BLaER1 treated with 17β-estradiol and CSF1 and Interleukin-3, amounts not matched to agents 10 nM and 100 nM (cell line): ENCODE data around the gene SLC25A40.
"Not testable (repeated sequence)": the region's sequence is repeated elsewhere in the genome, so short reads cannot be mapped to it uniquely, and the experiment has no call there.

ENCODE experiments used
- H3K27ac ChIP-seq, 11 experiments: shearing (Covaris generic); formaldehyde crosslinking; 2 replicates each; pipeline ENCODE4 v1.8.1; 2022
- H3K27me3 ChIP-seq, 11 experiments: shearing (Covaris generic); formaldehyde crosslinking; 2 replicates each; pipeline ENCODE4 v1.8.1; 2022
- H3K36me3 ChIP-seq, 11 experiments: shearing (Covaris generic); formaldehyde crosslinking; 2 replicates each; pipeline ENCODE4 v1.8.1; 2022
- H3K4me1 ChIP-seq, 10 experiments: shearing (Covaris generic); formaldehyde crosslinking; 2 replicates each; pipeline ENCODE4 v1.8.1; 2022
- H3K4me2 ChIP-seq, 11 experiments: shearing (Covaris generic); formaldehyde crosslinking; 2 replicates each; pipeline ENCODE4 v1.8.1; 2022
- H3K4me3 ChIP-seq, 10 experiments: shearing (Covaris generic); formaldehyde crosslinking; 2 replicates each; pipeline ENCODE4 v1.8.1; 2022
- H3K9ac ChIP-seq, 11 experiments: shearing (Covaris generic); formaldehyde crosslinking; 2 replicates each; pipeline ENCODE4 v1.8.1; 2022
- H3K9me3 ChIP-seq, 11 experiments: shearing (Covaris generic); formaldehyde crosslinking; replicated peaks in 1 of 11; 2 replicates each; pipeline ENCODE4 v1.8.1; 2022
- H4K20me1 ChIP-seq, 11 experiments: shearing (Covaris generic); formaldehyde crosslinking; 2 replicates each; pipeline ENCODE4 v1.8.1; 2022
- Cebpa-rat ChIP-seq, 11 experiments: shearing (Covaris generic); IDR thresholded peaks; 2 replicates each; pipeline ENCODE4 v1.8.1; 2022

The SLC25A40 gene

DNA sequence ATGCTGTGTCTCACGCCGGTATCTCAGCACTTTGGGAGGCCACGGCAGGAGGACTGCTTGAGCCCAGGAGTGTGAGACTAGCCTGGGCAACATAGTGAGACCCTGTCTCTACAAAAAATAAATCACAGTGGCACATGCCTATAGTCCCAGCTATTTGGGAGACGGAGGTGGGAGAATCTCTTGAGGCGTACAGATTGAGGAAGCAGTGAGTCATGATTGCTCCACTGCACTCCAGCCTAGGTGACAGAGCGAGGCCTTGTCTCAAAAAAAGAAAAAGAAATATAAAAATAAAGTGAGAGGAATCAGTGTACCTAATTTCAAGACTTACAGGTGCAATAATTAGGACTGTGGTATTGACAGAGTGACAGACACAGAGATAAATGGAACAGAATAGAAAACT is 23.9 kb downstream of the SLC25A40 start:
- Histone ChIP-seq H3K36me3 (peaks cover 54 to 95% (median 79%) of the 10 kb centered on the region in 11 experiments), H3K4me2 (0 out of 22 replicates have a peak overlapping the region, but pooled peaks of 1 of the 11 experiments have one; percentile 0), H3K27ac (no peak overlapping the region)

DNA sequence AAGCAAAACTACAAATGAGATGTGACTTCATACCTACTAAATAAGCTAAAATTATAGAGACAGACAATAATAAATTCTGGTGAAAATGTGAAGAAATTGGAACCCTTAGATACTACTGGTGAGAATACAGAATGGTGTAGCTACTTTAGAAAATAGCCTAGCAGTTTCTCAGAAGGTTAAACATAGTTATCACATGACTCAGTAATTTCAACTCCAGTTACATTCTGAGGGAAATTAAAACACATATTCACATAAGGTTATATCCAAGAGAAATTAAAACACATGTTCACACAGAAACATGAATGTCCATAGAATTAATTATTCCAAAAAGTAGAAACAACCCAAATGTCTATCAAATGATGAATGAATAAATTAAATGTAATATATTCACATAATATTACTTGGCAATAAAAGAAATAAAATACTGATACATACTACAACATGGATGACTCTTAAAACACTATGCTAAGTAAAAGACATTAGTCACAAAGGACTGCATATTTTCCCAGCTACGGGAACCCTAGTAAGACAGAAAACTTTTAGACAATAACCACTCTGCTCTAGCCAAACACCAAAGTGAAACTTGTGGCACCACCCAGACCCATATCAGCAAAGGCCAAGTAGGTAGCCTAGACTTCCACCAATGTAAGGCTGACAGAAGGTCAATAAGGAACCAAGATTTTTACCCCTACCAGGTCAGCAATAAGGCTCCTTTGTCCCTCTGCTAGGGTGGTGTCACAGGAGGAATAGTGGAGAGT is 25.1 kb downstream of the SLC25A40 start:
- Histone ChIP-seq H3K4me3 (no peak overlapping the region), H3K27ac (no peak overlapping the region), H3K27me3 (no peaks in the 10 kb centered on the region), H3K4me2 (no peak overlapping the region), H3K9me3 (no peaks in the 10 kb centered on the region), H3K36me3 (peaks cover 57 to 96% (median 80%) of the 10 kb centered on the region in 11 experiments), H3K4me1 (peaks cover 0 to 16% (median 0%) of the 10 kb centered on the region in 10 experiments; a peak in 4 of 20 replicates), H3K9ac (no peak overlapping the region), H4K20me1 (0 out of 22 replicates have a peak, but pooled peaks cover 0 to 8% (median 0%) of the 10 kb centered on the region in 11 experiments)
- TF ChIP-seq Cebpa-rat (IDR thresholded peaks at IDR 0.05): no peak

More for the DNA sequence above, 23.9 kb downstream of the SLC25A40 start:
- Histone ChIP-seq H3K4me3 (no peak overlapping the region), H3K9ac (no peak overlapping the region), H3K4me1 (peaks cover 0 to 16% (median 0%) of the 10 kb centered on the region in 10 experiments; a peak in 4 of 20 replicates), H4K20me1 (0 out of 22 replicates have a peak, but pooled peaks cover 0 to 6% (median 0%) of the 10 kb centered on the region in 11 experiments), H3K27me3 (no peaks in the 10 kb centered on the region), H3K9me3 (no peaks in the 10 kb centered on the region)
- TF ChIP-seq Cebpa-rat (IDR thresholded peaks at IDR 0.05): no peak

DNA sequence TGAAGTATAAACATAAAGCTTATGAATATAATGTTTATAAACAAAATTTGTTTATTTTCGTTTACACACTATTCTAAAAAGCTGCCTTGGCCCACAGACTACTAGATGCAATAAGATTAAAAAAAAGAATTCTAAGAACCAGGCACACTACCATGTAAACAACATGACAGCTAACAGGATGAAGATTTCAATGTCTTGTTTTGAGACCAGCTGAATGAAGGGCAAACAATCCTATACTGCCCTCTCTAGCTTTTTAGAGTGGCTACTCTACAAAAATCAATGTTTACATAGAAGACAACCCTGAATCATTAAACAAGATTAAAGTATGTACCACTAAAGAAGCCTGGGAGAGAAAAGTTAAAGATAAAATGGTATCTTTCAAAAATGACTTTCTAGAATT is 38.6 kb downstream of the SLC25A40 start:
- Histone ChIP-seq H3K9me3 (no peaks in the 10 kb centered on the region), H3K4me3 (no peak overlapping the region), H3K36me3 (peaks cover 22 to 70% (median 32%) of the 10 kb centered on the region in 11 experiments; a peak in 18 of 22 replicates), H3K27me3 (no peaks in the 10 kb centered on the region), H3K27ac (no peak overlapping the region), H3K4me1 (no peaks in the 10 kb centered on the region), H3K4me2 (no peak overlapping the region), H3K9ac (no peak overlapping the region), H4K20me1 (no peaks in the 10 kb centered on the region)
- no peak for TF ChIP-seq Cebpa-rat (IDR thresholded peaks at IDR 0.05)

DNA sequence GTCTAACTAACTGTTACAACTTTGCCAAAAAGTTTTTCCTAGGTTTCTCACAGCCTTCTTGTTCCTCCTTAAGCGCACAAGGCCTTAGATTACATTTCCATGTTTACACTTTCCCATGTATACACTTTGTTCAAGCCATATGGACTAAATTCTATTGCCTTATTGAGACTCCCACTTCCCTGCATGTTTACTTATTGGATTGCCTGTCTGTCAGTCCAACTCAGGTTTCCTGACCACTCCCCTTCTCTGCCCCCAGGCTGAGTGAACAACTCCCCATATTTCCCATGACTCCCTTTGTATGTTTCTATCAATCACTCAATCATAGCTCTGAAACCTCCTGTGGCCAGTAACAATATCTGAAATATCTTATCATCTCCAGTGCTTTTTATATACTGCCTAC is 43.0 kb downstream of the SLC25A40 start:
- H3K9ac ChIP-seq: no peak overlapping the region

DNA sequence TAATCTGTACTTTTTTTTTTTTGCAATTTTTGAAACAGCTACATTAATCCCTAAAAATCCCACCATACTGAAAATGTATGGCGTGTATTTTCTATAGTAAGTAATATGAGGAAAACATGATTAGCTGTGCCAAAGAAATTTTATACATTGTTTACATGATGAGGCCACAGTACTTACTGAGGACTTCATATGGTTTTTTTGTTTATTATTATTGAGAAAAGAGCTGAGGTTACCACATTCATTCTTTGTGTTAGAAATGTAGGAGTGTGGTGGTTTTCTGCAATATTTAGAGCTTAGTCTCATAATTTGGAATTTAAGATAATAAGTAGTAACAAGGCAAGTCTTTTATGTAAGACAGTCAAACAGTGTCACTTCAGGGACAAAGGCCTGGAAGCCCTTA is 45.1 kb downstream of the SLC25A40 start:
- Histone ChIP-seq H3K27ac (no peak overlapping the region), H3K4me3 (no peak overlapping the region), H3K9me3 (peaks cover 5 to 19% (median 12%) of the 10 kb centered on the region in 11 experiments), H4K20me1 (no peaks in the 10 kb centered on the region), H3K9ac (no peak overlapping the region), H3K27me3 (no peaks in the 10 kb centered on the region), H3K36me3 (peaks cover 7 to 47% (median 25%) of the 10 kb centered on the region in 11 experiments; a peak in 17 of 22 replicates), H3K4me1 (no peaks in the 10 kb centered on the region), H3K4me2 (no peak overlapping the region)
- no peak for TF ChIP-seq Cebpa-rat (IDR thresholded peaks at IDR 0.05)

More for the DNA sequence above, 43.0 kb downstream of the SLC25A40 start:
- no peak overlapping the region for H3K4me2 ChIP-seq
- no peaks in the 10 kb centered on the region for H4K20me1 ChIP-seq
- no peak overlapping the region for H3K4me3 ChIP-seq
- peaks cover 12 to 55% (median 25%) of the 10 kb centered on the region in 11 experiments; a peak in 18 of 22 replicates for H3K36me3 ChIP-seq
- peaks cover 0 to 9% (median 6%) of the 10 kb centered on the region in 11 experiments; a peak in 9 of 22 replicates for H3K9me3 ChIP-seq
- no peaks in the 10 kb centered on the region for H3K27me3 ChIP-seq
- no peaks in the 10 kb centered on the region for H3K4me1 ChIP-seq
- H3K27ac ChIP-seq: no peak overlapping the region
- TF ChIP-seq Cebpa-rat (IDR thresholded peaks at IDR 0.05): no peak

DNA sequence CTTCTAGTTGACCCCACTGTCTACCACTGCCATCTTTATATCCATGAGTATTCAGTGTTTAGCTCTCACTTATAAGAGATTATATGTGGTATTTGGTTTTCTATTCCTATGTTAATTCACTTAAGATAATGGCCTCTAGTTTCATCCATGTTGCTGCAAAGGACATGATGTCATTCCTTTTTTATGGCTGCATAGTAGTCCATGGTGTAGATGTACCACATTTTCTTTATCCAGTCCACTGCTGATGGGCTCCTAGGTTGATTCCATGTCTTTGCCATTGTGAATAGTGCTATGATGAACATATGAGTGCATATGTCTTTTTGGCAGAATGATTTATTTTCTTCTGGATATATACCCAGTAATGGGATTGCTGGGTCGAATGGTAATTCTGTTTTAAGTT is 47.8 kb downstream of the SLC25A40 start:
- H3K9ac ChIP-seq, H3K27me3 ChIP-seq, H3K27ac ChIP-seq, H4K20me1 ChIP-seq, H3K4me2 ChIP-seq, H3K4me1 ChIP-seq, H3K4me3 ChIP-seq: not testable (repeated sequence)
- Histone ChIP-seq H3K36me3 (peaks cover 3 to 36% (median 18%) of the 10 kb centered on the region in 11 experiments; a peak in 16 of 22 replicates), H3K9me3 (peaks cover 26 to 41% (median 31%) of the 10 kb centered on the region in 11 experiments)

DNA sequence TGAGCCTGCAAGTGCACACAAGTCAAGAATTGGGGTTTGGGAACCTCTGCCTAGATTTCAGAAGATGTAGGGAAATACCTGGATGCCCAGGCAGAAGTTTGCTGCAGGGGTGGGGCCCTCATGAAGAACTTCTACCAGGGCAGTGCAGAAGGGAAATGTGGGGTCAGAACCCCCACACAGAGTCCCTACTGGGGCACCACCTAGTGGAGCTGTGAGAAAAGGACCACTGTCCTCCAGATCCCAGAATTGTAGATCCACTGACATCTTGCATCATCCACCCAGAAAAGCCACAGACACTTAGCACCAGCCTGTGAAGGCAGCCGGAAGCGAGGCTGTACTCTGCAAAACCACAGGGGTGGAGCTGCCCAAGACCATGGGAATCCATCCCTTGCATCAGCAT is 50.8 kb downstream of the SLC25A40 start:
- not testable (repeated sequence) for H3K4me1 ChIP-seq, H3K27me3 ChIP-seq, H3K9ac ChIP-seq, H3K4me2 ChIP-seq, H4K20me1 ChIP-seq, H3K27ac ChIP-seq, H3K4me3 ChIP-seq
- peaks cover 26 to 41% (median 34%) of the 10 kb centered on the region in 11 experiments for H3K9me3 ChIP-seq
- H3K36me3 ChIP-seq: peaks cover 0 to 11% (median 0%) of the 10 kb centered on the region in 11 experiments; a peak in 5 of 22 replicates

DNA sequence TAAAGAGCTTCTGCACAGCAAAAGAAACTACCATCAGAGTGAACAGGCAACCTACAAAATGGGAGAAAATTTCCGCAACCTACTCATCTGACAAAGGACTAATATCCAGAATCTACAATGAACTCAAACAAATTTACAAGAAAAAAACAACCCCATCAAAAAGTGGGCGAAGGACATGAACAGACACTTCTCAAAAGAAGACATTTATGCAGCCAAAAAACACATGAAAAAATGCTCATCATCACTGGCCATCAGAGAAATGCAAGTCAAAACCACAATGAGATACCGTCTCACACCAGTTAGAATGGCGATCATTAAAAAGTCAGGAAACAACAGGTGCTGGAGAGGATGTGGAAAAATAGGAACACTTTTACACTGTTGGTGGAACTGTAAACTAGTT is 54.1 kb downstream of the SLC25A40 start:
- H3K9ac ChIP-seq, H3K27ac ChIP-seq, H3K4me1 ChIP-seq, H3K27me3 ChIP-seq, H3K4me3 ChIP-seq, H4K20me1 ChIP-seq, H3K4me2 ChIP-seq: not testable (repeated sequence)
- Histone ChIP-seq H3K9me3 (peaks cover 23 to 38% (median 28%) of the 10 kb centered on the region in 11 experiments), H3K36me3 (peaks cover 0 to 11% (median 0%) of the 10 kb centered on the region in 11 experiments; a peak in 4 of 22 replicates)

DNA sequence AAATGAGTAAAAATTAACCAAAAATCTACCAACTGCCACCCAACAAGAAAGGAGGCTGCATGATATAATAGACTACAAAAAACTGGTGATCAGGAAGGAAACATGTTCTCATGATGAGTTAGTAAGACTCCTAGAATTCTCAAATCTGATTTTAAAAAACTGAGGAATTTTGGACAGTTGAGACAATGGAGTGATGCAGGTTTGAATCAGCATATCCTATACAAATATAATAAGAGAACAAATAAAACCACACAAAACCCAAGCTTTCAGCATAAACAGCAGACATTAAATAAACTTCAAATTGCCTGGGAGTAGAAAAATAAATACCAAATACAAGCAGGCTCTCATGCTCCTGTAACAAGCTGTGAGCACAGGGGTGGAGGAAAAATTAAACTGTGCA is 57.8 kb downstream of the SLC25A40 start:
- no peak overlapping the region for H3K4me3 ChIP-seq
- H3K9me3 ChIP-seq: peaks cover 0 to 6% (median 0%) of the 10 kb centered on the region in 11 experiments; a peak in 1 of 22 replicates
- no peaks in the 10 kb centered on the region for H3K4me1 ChIP-seq
- H3K27me3 ChIP-seq: no peaks in the 10 kb centered on the region
- no peak for TF ChIP-seq Cebpa-rat (IDR thresholded peaks at IDR 0.05)
- H4K20me1 ChIP-seq: no peaks in the 10 kb centered on the region
- H3K4me2 ChIP-seq: no peak overlapping the region
- H3K9ac ChIP-seq: no peak overlapping the region
- H3K27ac ChIP-seq: no peak overlapping the region
- H3K36me3 ChIP-seq: no peaks in the 10 kb centered on the region

DNA sequence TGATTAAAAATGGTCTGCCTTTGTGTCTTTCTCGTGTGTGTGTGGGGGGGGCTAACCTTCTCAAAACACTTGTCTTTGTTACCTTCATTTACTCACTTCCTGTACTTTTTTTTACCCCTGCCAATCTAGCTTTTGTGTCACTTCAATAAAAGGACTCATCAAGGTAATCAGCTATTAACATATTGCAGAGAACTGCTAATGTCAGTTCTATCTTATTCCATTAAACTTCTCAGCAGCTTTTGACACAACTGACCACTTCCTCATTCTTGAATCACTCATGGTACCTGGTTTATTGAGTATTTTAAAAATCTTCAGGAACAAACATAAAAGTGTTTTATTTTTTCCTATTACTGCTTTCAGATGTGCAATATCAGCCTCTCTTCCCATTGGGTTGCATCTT is 59.8 kb downstream of the SLC25A40 start:
- H3K4me2 ChIP-seq: no peak overlapping the region
- TF ChIP-seq Cebpa-rat (IDR thresholded peaks at IDR 0.05): no peak
- H4K20me1 ChIP-seq: no peaks in the 10 kb centered on the region
- no peak overlapping the region for H3K9ac ChIP-seq
- H3K27ac ChIP-seq: no peak overlapping the region
- no peaks in the 10 kb centered on the region for H3K27me3 ChIP-seq
- no peak overlapping the region for H3K4me3 ChIP-seq
- no peaks in the 10 kb centered on the region for H3K4me1 ChIP-seq
- H3K36me3 ChIP-seq: no peaks in the 10 kb centered on the region
- no peaks in the 10 kb centered on the region for H3K9me3 ChIP-seq
